HL-60/S4 (cell line): ENCODE measurements around the gene SMS.

Source experiments
- in situ Hi-C: fragments of 300-500 bp; cut with MboI; formaldehyde crosslinking; loops from 2 replicates; pipeline ENCODE4 v1.14.3; 2022; ENCODE audit warnings: low sequenced_read_pairs

Gene SMS

GRCh38 chrX:21940356-21940829 is at the start of gene SMS:
Gene SMS (plus strand): TSS chrX:21940709. CDS start chrX:21940825, 116 bp downstream.
- in situ Hi-C loops, result no loop called here

- in situ Hi-C loops, result no loop called here
Observed at GRCh38 chrX:21905313-21905712, 35.2 kb upstream of the SMS start.

GRCh38 chrX:21905953-21906352 is 34.6 kb upstream of the SMS start:
- in situ Hi-C loops, result no loop called here

GRCh38 chrX:21907260-21907659 is 33.2 kb upstream of the SMS start:
- in situ Hi-C loops, result no loop called here

- in situ Hi-C loops, result no loop called here
Observed at GRCh38 chrX:21911481-21911880, 29.0 kb upstream of the SMS start.

- in situ Hi-C loops, result no loop called here
Observed at GRCh38 chrX:21912220-21912619, 28.3 kb upstream of the SMS start.

GRCh38 chrX:21912989-21913388 is 27.5 kb upstream of the SMS start:
- in situ Hi-C loops, result no loop called here

GRCh38 chrX:21926116-21926515 is 14.4 kb upstream of the SMS start:
- in situ Hi-C loops, result no loop called here

GRCh38 chrX:21926527-21927278 is 13.8 kb upstream of the SMS start:
- in situ Hi-C loops, result no loop called here

- in situ Hi-C loops, result no loop called here
Observed at GRCh38 chrX:21929209-21929608, 11.3 kb upstream of the SMS start.

GRCh38 chrX:21930986-21931385 is 9.5 kb upstream of the SMS start:
- in situ Hi-C loops, result no loop called here

- in situ Hi-C loops, result no loop called here
Observed at GRCh38 chrX:21932292-21933002, 8.1 kb upstream of the SMS start.

GRCh38 chrX:21933077-21933476 is 7.4 kb upstream of the SMS start:
- in situ Hi-C loops, result no loop called here

- in situ Hi-C loops, result no loop called here
Observed at GRCh38 chrX:21934414-21934813, 6.1 kb upstream of the SMS start.

- in situ Hi-C loops, result no loop called here
Observed at GRCh38 chrX:21939906-21940305, 603 bp upstream of the SMS start.

- in situ Hi-C loops, result no loop called here
Observed at GRCh38 chrX:21943460-21944135, 3.1 kb downstream of the SMS start.

GRCh38 chrX:21944136-21944615 is 3.7 kb downstream of the SMS start:
- in situ Hi-C loops, result no loop called here

GRCh38 chrX:21946925-21947641 is 6.6 kb downstream of the SMS start:
- in situ Hi-C loops, result no loop called here

- in situ Hi-C loops, result no loop called here
Observed at GRCh38 chrX:21947671-21948070, 7.2 kb downstream of the SMS start.

GRCh38 chrX:21948897-21949578 is 8.5 kb downstream of the SMS start:
- in situ Hi-C loops, result no loop called here
